ENCODE measurements around the gene BCAP31.
"Not testable (repeated sequence)": the region's sequence is repeated elsewhere in the genome, so short reads cannot be mapped to it uniquely, and the experiment has no call there.

- TF ChIP-seq CTCF, POLR2A (IDR thresholded peaks at IDR 0.05): not testable (repeated sequence)
Measured at GRCh38 chrX:153705403-153706060, 18.7 kb downstream of the BCAP31 start.

Measured in thyroid gland (tissue), 4 donors.